GM19438 (cell line): ENCODE results near the gene SGK1.
"Not testable (repeated sequence)": the region's sequence is repeated elsewhere in the genome, so short reads cannot be mapped to it uniquely, and the experiment has no call there.

Experiments
- ATAC-seq: cut with Tn5 transposase; IDR thresholded peaks from one replicate; pipeline ENCODE4 v1.9.1; 2021; ENCODE audit warnings: low read depth; ENCODE audit not compliant: unreplicated experiment

Gene SGK1

DNA sequence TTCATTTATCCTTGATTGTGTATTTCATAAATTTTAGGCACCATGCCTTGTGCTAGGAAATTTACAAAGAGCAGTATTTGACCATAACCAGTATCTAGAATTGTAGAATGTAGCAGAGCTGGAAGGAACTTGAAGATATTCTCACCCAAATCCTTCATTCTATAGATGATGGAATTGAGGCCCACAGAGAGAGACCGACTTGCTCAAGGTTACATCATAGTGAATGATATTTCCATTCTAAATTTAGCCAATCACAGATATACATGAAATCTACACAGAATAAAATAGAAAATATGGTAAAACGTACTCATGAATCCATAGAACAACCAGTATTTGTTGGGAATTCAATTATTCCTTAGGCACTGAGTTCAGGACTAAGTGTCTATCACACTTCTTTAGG, 10.9 kb upstream of the SGK1 start:
- ATAC-seq = no peak

DNA sequence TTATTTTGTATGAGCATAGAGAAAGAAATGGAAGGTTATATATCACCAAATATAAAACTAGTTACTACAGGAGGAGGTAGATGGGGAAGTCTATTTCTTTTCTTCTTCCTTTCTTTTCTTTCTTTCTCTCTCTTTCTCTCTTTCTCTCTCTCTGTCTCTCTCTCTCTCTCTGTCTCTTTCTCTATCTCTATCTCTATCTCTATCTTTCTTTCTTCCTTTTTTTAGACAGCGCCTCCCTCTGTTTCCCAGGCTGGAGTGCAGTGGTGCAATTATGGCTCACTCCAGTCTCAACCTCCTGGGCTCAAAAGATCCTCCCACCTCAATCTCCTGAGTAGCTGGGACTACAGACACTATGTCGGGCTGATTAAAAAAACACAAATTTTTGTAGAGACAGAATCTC, 10.2 kb upstream of the SGK1 start:
- no peak for ATAC-seq

DNA sequence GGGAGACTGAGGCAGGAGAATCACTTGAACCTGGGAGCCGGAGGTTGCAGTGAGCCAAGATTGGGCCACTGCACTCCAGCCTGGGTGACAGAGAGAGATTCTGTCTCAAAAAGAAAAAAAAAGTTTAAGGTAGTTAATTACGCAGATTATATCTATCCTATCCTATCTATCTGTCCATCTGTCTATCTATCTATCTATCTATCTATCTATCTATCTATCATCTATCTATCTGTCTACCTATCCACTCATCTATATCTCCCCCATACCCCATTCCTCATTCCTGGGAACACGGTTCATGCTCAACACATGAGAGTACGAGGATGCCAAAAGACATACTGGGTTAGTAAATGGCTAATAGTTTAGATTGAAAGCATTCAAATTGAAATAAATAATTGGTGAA, 8.3 kb upstream of the SGK1 start:
- not testable (repeated sequence) for ATAC-seq

DNA sequence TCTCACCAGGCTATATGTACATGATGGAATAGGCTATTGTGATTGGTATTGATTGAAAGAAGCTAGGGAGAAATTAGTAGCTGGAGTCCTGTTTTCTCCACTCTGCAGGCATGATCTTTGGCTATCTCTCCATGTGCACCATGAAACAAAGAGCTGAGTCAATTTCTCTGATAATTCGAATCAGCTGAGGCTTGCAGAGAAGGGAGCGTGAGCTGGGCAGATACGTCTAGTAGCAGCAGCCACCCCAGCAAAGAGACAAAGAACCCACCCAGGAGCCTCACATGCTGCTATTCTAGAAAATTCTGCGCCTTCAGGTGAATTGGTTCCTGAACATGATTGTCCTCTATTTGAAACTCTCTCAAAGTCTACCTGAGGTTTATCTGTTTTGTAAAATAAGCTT, 6.9 kb upstream of the SGK1 start:
- ATAC-seq = no peak

DNA sequence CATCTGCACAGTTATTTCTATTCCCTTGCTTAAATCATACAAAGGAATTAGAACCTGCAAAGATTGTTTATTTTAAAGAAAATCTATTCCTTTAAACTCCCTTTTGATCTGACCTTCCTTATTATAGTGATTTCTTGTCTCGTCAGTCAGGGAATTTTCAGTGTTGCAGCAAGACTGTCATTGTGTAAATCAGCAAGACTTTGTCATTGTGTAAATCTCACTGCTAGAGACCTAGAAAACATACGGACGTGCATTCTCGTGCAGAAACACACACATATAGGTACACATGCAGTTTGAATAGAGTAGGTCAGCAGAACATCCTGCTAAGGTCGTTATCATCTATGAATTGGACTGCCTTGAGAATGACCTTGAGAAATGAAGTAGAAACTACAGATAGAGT, 6.2 kb upstream of the SGK1 start:
- no peak for ATAC-seq

DNA sequence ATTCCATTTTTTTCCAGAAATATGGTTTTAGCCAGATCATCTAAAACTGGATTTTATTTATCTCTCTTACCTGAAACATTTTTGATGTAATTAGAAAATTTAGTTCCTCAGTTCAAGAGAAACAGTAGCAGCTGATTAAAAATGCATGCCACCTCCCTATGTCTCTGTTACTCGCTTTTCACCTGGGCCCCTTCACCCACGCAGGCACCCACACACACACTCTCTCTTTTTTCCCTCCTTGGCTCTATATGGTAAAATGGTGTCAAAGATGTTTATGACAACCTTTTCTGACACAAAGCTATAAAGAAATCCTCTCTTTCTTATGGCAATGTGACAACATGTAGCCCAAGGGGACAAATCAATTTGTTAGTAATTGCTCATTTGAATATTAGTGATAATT, 5.8 kb upstream of the SGK1 start:
- no peak for ATAC-seq

DNA sequence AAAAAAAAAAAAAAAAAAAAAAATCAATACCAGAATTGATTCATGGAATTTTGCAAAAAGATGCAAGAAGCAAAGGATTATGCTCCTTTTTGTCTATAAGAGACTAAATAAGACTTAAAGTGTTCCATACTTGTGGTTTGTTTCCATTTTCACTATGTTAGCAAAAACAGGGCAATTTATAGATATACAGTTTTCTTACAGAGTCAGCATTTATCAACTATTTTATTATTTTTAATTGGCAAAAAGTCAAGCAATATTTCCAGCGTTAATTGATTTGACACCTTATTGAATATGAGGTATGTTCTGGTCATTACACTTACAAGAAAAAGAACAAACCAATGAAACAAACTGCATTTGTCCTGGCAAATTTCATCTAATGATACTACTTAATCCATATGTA, 5.4 kb upstream of the SGK1 start:
- ATAC-seq = no peak

DNA sequence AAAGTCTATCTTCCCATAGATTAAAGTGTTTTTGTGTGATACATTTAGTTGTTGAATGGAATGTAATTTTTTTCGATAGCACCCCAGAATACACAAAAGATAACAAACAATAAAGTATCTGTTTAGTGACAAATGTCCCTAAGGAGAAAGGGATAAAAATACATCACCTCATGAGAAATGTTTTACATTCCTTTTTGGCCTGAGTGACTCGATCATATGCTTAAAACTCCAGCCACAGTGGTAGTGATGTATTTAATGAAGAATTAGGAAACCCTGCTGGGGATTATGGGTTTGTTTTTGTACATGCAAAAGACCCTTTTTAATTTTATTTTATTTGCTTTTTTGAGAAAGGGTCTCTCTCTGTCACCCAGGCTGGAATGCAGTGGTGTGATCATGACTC, 4.3 kb upstream of the SGK1 start:
- no peak for ATAC-seq

DNA sequence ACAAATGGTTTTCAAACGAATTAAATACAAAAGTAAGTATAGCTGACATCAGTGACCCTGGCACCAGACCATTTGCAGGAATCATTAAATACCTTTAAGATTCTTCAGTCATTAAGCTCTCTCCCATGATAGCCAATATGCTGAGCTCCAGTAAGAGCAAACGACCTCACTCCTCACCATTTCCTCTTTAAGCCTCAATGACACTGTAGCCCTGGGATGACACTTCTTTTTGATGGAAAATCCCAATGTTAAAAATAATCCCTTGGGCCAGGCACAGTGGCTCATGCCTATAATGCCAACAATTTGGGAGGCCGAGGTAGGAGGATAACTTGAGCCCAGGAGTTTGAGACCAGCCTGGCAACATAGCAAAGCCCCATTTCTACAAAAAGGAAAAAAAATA, 3.3 kb upstream of the SGK1 start:
- ATAC-seq = no peak

DNA sequence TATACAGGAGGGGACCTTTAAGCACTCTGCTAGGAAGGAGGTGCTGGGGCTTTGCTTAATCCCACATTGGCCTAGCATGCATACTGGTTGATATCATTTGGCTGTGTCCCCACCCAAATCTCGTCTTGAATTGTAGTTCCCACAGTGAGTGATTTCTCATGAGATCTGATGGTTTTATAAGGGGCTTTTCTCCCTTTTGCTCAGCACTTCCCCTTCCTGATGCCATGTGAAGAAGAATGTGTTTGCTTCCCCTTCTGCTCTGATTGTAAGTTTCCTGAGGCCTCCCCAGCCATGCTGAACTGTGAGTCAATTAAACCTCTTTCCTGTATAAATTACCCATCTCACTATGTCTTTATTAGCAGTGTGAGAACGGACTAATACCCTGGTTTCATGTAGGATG, 1.8 kb upstream of the SGK1 start:
- ATAC-seq = not testable (repeated sequence)

DNA sequence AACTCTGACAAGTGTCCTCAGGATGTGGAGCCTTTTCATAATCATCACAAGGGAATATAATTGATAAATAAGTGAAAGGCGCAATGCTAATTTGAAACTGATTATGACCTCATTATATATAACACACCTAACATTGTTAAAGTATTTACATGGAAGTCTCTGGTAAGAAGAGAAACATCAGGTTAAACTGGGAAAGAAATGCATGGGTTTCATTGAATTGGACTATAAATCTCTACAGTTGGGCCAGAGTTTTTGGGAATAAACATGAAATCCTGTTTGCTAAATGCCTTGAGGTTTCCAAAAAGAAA, 1.0 kb upstream of the SGK1 start:
- no peak for ATAC-seq

DNA sequence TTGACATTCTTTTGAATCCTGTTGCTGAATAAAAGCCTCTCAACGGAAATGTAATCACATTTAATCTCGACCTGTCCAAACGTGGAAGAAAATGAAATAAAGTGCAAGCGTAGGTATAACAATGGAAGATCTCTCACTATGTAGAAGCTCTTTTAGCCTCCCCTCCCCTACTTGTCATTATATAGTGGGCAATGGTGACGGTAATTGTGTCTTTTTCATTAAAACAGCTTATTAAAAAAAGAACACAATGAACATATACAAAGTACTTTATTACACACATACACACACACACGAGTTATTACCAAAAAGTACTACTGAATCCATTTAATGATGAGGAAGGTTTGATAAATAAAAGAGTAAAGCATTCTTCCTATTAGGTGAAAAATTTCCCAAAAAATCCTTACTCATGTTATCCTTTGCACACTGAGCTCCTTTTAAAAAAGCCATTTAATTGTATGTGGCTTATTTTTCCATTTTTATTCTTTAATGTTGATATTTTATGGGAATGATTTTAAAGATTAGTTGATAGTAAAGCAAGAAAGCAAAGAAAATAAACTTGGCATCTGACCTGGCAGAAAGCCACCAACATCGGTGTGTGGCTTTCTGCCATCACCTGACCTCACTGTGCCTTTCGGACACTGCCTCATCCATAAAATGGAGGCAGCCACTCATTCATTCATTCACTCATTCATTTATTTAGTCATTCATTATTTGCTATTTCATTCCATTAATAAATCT, 493 bp upstream of the SGK1 start:
- ATAC-seq = no peak

DNA sequence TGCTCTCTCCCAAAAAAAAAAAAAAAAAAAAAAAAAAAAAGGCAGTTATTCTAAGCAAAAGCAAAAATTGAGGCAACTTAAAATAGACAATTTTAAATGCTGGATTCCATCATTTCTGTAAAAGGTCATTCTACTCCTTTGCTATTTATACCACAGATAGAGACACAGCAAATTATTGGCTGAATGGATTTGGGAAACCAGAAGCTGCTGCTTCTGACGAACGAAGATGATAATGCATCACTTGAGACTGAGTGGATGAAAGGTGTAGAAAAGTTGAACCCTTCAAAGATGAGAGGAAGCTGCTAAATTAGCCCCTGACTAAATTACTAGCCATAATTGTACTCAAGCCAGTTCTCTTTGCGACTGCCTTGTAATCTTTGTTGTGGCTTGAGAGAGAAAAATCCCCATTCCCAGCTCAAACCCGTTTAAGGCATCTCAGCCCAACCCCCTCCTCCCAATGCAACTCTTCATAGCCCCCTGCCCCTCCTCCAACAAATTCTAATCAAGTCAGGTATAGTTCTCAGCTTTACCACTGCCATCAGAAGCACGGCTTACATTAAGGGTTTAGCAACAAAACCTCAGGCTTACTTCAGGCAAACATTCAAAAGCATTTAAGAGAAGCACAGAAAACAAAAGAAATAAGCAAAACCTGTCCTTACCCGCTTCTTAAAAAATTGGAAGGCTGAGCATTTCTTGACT, 1.0 kb downstream of the SGK1 start:
- no peak for ATAC-seq

DNA sequence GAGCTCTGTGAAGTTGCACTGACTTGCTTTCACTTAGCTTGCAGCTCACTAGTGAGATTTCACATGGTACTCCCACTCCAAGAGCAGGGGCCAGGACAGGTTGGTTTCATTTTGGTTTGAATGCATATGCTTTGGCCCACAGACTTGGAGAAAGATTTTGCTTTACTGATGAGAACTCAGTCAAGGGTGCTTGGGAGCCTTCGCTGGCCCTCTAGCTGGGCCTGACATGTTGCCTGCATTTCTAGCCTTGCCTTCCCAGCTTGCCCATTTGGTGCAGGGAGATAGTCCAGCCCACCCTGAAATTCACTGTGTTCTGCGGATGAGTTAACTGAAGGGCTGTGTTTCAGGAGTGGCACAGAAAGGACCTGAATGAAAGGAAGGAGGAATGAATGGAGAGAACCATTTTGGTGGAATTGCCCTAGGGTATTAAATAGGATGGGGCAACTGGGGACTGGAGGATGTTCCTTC, 1.9 kb downstream of the SGK1 start:
- ATAC-seq = no peak

DNA sequence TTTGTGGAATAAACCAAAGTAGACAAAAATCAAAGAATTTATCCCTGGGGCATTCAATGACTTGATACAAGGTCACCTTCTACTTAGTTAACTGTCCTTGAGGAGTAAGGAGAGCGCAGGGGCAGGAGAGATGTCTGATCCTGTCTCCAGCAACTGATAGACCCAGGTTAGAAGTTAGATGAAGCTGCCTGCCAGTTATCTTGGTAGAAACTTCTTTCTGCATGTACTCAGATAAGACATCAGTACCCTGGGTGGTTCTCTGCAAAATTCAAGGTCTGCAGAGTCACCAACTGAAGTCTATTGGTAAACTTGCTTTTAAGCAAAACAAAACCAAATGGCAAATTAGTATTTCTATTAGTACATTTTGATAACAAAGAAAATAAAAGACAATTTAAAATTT, 2.7 kb downstream of the SGK1 start:
- ATAC-seq = no peak

DNA sequence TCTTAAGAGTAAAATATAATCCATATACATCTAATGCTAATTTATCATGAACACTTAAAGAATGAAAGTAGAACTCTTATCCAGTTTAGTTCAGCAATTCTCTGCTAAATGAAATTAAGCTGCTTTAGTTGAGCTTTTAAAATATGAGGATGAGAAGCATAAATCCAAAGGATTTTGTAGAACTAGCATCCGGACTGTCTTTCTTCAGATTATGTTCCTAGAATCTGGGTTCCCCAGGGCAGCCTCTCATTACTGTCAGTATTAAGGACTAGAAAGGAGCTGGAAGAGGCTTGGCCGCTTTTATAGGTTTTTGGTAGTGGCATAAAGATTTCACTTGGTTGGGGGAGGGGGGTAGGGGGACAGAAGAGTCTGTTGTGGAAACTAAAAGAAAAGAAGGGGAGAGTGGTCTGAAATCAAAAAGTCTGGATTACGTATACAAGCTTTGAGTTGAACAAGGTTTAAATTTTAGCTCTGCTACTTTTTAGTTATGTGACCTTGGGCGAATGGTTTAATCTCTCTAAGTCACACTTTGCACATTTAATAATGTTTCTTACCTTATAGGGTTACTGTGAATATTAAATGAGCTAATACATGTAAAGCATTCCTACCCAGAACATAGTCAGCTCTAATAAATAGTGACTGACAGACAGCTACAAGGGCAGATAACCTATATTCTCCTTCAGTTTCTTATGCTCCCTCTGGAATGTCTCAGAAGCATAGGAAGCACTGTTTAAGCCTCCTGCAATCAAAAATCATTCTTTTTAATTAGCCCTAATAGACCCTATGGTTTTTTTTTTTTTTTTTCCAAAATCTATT, 3.7 kb downstream of the SGK1 start:
- no peak for ATAC-seq

DNA sequence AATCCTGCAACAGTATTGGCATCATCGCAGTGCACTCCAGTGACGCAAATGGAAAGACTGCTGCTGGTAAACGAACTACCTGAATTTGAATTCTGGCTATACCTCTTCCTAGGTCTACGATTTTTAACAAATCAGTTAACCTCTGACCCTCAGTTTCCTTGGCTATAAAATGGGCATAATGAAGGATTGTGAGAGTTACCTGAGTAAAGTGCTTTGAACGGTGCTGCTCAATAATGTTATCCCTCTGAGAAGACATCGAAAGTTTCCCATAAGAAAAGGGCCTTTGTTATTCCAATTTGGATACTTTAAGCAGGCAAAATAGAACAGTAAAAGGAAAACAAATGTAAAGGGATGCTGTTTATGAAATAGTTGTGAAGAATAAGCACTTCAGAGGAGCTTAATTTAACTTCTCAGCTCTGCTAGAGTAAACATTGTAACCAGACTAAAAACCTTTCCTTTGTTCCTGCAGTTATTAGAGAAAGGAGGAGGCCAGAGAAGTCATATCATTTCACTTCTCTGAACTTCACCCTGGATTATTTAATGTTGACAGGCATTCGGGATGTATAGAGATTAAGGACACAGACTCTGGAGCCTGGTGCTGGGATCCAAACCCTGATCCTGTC, 5.8 kb downstream of the SGK1 start:
- ATAC-seq = no peak

DNA sequence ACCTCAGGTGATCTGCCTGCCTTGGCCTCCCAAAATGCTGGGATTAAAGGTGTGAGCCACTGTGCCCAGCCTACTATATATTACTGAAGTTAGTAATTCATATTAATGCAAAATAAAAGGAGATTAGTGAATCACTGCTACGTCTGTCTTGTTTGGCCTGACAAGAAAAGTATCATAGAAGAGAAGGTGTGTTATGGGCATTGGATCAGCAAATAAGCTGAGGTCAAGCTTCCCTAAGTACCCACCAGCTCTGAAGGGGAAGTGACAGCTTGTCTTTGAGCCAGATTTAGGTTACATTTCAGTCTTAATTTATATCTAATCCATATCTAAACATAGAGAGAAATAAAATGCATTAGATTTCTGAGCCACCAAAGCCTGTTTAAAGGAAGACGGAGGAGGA, 7.1 kb downstream of the SGK1 start:
- ATAC-seq = no peak

DNA sequence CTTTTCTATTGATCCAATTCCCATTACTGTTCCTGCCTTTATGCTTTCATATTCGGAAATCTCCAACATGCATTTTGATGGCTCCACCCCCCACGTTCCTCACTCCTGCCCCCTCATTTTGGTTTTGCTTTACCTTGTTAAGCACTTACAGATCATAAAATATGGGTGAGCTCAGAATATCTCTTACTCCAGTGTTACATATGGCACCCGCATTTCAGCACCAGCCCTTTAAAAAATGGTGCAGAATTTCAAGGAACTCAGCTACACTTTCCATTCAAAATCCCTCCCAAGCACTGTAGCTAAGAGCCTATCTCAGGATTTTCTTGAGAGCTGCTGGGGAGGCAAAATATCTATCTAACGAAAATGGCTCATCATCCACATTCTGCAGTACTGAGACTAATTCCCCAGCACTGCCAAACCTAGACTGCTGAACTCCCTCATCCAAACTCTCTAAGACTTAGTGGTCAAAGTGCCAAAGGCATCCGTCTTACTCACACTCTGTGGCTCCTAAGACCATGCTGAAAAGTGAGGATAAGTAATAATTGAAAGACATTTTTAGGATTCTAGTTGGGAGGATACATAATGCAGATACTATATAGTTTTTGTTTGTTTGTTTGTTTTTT, 7.8 kb downstream of the SGK1 start:
- no peak for ATAC-seq

DNA sequence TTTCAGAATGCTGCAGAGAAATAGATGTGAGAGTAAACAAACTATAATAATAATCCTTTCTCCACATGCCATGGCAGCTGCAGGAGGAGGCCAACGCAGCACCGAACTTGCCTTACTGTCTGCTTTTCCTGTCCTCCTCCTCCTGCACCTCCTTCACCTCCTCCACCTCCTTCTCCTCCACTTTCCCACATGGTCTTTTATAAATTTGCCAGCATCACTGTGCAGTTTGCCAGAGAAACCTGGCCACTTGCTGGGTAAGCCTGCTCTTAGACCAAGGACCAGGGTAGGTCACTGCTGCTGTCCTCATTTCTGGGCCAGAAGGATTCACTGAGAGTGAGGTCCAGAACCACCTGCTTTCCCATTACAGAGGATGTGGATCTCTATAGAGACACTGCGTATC, 8.7 kb downstream of the SGK1 start:
- no peak for ATAC-seq

DNA sequence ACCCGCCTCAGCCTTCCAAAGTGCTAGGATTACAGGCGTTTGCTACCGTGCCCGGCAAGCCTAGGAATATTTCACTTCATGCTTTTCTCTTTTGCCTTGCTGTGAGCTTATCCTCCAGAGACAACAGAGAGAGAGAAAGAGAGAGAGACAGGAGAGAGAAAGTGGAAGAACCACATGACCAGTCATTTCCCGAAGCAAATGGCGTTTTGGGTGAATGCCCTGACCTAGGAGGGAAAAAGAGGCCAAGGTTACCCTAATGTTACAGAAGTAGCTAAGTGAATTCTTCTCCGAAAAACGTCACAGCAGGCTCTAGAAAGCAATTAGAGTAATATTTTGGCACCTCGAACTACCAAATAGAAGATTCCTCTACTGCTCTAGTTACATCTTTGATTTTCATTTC, 9.1 kb downstream of the SGK1 start:
- no peak for ATAC-seq
